ENCODE results near the gene LOX.

Gene LOX

DNA sequence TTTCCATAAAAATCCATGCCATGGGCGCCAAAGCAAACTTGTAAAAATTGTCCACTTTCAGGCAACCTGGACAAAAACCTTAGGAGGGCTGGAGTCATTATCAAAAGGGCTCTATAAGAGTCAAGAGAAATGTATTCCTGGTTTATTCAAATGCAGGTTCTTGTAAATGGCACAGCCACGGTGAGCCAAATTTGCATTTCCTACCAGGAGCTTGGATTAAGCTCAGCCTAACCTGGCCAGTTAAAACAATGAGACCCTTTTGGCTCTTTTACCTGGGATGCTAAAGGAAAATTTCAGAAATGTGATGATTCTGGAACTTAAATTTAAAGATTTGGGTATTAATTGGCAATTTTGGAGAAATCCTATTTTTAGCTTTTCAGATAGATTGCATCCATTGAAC is 42.4 kb upstream of the LOX start:
- TF ChIP-seq, protein P1, sequence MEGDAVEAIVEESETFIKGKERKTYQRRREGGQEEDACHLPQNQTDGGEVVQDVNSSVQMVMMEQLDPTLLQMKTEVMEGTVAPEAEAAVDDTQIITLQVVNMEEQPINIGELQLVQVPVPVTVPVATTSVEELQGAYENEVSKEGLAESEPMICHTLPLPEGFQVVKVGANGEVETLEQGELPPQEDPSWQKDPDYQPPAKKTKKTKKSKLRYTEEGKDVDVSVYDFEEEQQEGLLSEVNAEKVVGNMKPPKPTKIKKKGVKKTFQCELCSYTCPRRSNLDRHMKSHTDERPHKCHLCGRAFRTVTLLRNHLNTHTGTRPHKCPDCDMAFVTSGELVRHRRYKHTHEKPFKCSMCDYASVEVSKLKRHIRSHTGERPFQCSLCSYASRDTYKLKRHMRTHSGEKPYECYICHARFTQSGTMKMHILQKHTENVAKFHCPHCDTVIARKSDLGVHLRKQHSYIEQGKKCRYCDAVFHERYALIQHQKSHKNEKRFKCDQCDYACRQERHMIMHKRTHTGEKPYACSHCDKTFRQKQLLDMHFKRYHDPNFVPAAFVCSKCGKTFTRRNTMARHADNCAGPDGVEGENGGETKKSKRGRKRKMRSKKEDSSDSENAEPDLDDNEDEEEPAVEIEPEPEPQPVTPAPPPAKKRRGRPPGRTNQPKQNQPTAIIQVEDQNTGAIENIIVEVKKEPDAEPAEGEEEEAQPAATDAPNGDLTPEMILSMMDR (IDR thresholded peaks at IDR 0.05) = no peak

DNA sequence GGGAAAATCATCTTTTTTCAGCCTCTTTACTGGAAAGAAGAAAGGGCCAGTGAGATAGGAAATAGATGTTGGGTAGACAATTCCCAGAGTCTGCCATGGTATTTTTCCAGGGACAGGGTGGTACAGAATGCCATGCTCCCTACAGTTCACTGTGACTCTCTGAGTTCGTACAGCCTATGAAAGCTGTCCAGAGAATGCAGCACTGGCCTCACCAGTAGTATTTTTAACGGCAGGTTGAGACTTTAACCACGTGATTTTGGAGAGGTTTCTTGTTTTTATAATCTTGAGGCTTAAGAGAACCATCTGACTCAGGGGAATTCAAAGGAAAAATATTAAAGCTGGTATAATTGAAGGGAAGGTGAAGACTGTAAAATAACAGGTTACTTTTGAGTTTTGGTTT is 41.1 kb upstream of the LOX start:
- TF ChIP-seq, protein P1 (IDR thresholded peaks at IDR 0.05) = no peak

DNA sequence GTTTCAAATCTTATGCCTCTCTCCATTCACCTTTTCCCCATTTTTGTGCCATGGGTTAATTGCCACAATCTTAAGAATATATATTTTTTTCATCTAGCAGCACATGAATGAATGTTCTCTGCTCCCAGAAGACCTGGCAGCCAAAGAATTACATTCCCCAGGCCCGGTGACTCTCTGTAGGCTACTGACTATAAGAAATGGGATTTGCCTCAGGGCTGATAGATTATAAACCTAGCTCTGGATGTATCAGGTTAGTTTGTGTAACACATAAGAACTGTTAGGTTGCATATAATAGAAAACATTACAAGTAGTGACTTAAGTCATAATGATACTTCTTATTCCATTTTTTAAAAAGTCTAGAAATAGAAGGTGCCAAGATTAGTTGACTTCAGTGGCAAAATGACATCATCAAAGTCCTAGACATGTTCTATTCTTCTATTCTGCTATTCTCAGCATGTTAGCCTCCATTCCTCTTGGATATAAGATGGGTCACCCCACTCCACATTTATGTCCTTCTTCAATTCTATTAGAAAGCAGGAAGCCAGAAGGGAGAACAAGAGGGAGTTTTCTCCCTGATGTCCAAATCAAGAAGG is 40.4 kb upstream of the LOX start:
- TF ChIP-seq, protein P1 (IDR thresholded peaks at IDR 0.05) = no peak

DNA sequence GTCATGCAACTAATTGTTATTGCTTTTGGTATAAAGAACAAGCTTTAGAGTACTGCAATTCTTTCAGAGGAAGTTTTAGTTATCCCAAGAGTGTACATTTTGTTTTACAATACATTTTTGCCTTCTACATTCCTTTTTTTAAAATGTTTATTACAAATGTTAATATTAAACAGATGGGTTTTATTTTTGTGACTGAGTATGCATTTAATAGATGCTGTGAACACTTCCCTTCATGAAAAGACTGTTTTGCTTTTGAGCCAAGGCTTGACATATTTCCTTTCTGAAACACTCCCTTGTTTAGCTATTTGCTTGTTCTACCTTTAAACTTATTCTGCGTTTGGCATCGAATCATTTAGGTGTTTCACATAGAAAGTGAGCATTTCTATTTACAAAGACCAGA is 36.4 kb upstream of the LOX start:
- TF ChIP-seq, protein P1 (IDR thresholded peaks at IDR 0.05) = no peak

DNA sequence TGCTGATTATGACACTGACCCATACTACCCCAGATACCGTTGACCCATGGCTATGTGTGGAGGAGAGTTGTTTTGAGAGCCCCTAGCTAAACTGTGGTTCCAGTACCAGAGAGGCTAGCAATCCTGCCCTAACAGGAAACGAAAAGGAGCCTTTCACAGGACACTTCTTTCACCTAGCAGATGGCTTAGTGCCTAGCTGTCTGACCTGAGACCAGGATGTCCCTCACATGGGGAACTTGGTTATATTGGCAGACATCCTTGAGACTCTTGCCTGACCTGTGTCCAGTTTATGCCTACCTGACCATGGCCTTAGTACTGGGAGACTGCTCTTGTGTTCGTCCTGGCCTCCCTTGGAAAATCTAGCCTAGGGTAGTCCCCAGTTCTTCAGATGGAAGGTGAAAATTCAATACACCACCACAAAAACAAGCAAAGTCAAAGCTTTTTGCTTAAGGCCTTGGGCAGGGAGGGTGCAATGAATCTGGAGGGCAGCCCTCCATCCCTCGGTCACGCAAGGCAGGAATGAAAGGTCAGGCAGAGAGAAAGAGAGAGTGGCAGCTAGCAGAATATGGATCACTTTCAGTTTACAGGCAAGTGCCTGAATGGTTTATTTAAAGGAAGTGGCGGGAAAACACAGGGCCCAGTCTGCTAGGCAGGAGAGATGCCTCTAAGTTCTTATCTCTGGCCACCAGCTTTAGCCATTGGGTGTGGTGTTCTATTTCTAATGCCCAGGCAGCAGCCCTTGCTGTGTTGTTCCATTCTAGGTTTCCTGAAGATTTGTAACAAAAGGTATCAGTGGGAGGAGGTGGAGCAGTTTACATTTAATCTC is 34.9 kb upstream of the LOX start:
- TF ChIP-seq, protein P1 (IDR thresholded peaks at IDR 0.05) = no peak

DNA sequence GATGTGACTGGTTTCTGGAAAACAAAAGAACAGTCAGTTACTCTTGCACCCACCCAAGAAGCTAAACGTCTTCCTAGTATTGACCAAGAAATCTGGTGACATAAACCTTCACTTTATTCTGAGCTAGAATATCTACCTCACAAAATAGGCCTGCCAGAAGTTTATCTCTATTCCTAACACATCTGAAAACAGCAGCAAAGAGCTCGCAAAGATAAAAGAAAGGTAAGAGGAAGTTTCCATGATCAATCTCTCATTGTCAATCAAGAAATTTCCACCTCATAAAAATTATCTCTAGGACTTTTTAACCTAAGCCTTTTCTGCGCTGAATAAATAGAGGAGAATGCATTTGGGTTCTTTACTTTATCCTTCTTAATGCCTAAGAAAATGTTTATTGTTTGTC is 34.0 kb upstream of the LOX start:
- TF ChIP-seq, protein P1 (IDR thresholded peaks at IDR 0.05) = no peak

DNA sequence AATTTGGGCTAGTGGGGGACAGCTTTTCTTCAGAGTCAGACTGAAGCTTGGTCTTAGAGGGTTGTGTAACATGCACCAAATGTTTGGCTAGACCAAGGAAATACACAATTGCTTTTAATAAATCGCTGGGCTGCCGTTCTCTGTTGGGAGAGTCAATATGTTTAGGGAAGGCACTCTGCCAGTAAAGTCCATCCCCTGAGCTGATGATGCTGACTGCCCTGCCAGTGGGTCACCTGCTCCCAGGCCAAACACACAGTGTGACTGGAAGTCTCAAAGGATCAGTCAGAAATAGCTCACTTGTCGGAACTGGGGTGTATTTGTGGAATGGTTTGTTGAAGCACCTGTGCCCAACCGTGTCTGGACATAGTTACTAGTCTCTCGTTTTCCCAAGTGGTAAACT is 33.4 kb upstream of the LOX start:
- TF ChIP-seq, protein P1 (IDR thresholded peaks at IDR 0.05) = no peak
